Gastroesophageal sphincter (tissue), 4 donors: Measurements from ENCODE around the gene C13orf42. TPM values are rescaled to one million over a fixed set of nuclear protein-coding genes. Genes with fewer than 3 reads are reported as not detected.

Experiments
- ATAC-seq: fragments of 150-250 bp; one replicate; pipeline ENCODE4 v1.9.1; 2016; ENCODE audit warnings: mild to moderate bottlenecking, moderate library complexity
- H3K27ac ChIP-seq, 4 donors: fragments of 200-600 bp; sonication (generic) in 3 of 4; 1 replicate in 3 of 4; 2 replicates in 1 of 4; pipeline ENCODE4 v1.5.1; 2016 to 2019
- H3K27me3 ChIP-seq: fragments of 200-600 bp; sonication (generic); one replicate; pipeline ENCODE4 v1.5.1; 2019
- H3K36me3 ChIP-seq, 2 donors: fragments of 200-600 bp; sonication (generic); one replicate each; pipeline ENCODE4 v1.5.1; 2019; ENCODE audit warnings: control low read depth in 1 of 2
- H3K4me1 ChIP-seq, 3 donors: fragments of 200-600 bp; sonication (generic); 1 replicate in 2 of 3; 2 replicates in 1 of 3; pipeline ENCODE4 v1.5.1; 2016 to 2019; ENCODE audit warnings: control low read depth in 2 of 3
- H3K4me3 ChIP-seq, 2 donors: fragments of 200-600 bp; sonication (generic); one replicate each; pipeline ENCODE4 v1.5.1; 2019; ENCODE audit warnings: mild to moderate bottlenecking in 1 of 2, moderate library complexity in 1 of 2
- H3K9me3 ChIP-seq, 3 donors: fragments of 200-600 bp; sonication (generic); one replicate each; pipeline ENCODE4 v1.5.1; 2017 to 2019; ENCODE audit warnings: control low read depth in 2 of 3
- CTCF ChIP-seq, 4 experiments: fragments of 200-600 bp in 2 of 4; fragments of 450-650 bp in 2 of 4; sonication (generic) in 1 of 4; IDR thresholded peaks; one replicate each; pipeline ENCODE4 v1.5.1; 2017 to 2019; ENCODE audit warnings: antibody characterized with exemption in 4 of 4, mild to moderate bottlenecking in 2 of 4, moderate library complexity in 2 of 4
- EP300 ChIP-seq: sonication (generic); formaldehyde crosslinking; IDR thresholded peaks from one replicate; pipeline ENCODE4 v1.6.1; 2017; ENCODE audit warnings: antibody characterized with exemption, mild to moderate bottlenecking
- POLR2A ChIP-seq, 2 donors: fragments of 450-650 bp; IDR thresholded peaks; one replicate each; pipeline ENCODE4 v1.6.1; 2017; ENCODE audit warnings: antibody characterized with exemption in 2 of 2, mild to moderate bottlenecking in 2 of 2, moderate library complexity in 1 of 2
- POLR2AphosphoS5 ChIP-seq: sonication (generic); formaldehyde crosslinking; IDR thresholded peaks from one replicate; pipeline ENCODE4 v1.6.1; 2017; ENCODE audit warnings: antibody characterized with exemption
- WGBS, 2 donors: methylation state at CpG; one replicate each; pipeline ENCODE4 v1.1.5; 2018; ENCODE audit warnings: low coverage in 1 of 2; 5-methylcytosine and 5-hydroxymethylcytosine counted together
- total RNA-seq, 4 donors: library from RNA; depleted of rRNA; stranded (reverse); fragments of >200 nt; gene quantifications; one replicate each; pipeline ENCODE4 v1.1.0, GENCODE V29; 2016

C13orf42 gene
- total RNA-seq, 4 donors from 2014 or later: 0.46 TPM; not detected in 3

GRCh38 chr13:51035978-51036377 lies 75.1 kb downstream of the C13orf42 start:
- H3K9me3 ChIP-seq: no peaks in the 10 kb centered on the region
- H3K27ac ChIP-seq: no peak overlapping the region
- no peak for ATAC-seq
- H3K36me3 ChIP-seq: no peaks in the 10 kb centered on the region
- WGBS, 2 donors: no CpG with 5 or more reads among the region's 2 CpGs
- no peaks in the 10 kb centered on the region for H3K27me3 ChIP-seq
- TF ChIP-seq EP300 (no peak), POLR2AphosphoS5 (no peak), CTCF (IDR thresholded peaks at IDR 0.05) (no peak), POLR2A (IDR thresholded peaks at IDR 0.05) (no peak)
- H3K4me1 ChIP-seq: no peaks in the 10 kb centered on the region
- no peak overlapping the region for H3K4me3 ChIP-seq

GRCh38 chr13:51035469-51035868 lies 75.6 kb downstream of the C13orf42 start:
- Histone ChIP-seq H3K9me3 (no peaks in the 10 kb centered on the region), H3K27ac (no peak overlapping the region), H3K4me3 (no peak overlapping the region), H3K27me3 (no peaks in the 10 kb centered on the region), H3K4me1 (no peaks in the 10 kb centered on the region), H3K36me3 (no peaks in the 10 kb centered on the region)
- no peak for ATAC-seq
- WGBS, 2 donors: 83 to 96% methylated on average over 3 to 4 of the region's 4 CpGs
- TF ChIP-seq POLR2AphosphoS5: no peak
- TF ChIP-seq CTCF (IDR thresholded peaks at IDR 0.05): no peak
- no peak for TF ChIP-seq EP300
- no peak for TF ChIP-seq POLR2A (IDR thresholded peaks at IDR 0.05)

- Histone ChIP-seq H3K27me3 (no peaks in the 10 kb centered on the region), H3K4me1 (no peaks in the 10 kb centered on the region), H3K27ac (no peak overlapping the region), H3K36me3 (no peaks in the 10 kb centered on the region), H3K4me3 (no peak overlapping the region), H3K9me3 (no peaks in the 10 kb centered on the region)
- no peak for TF ChIP-seq POLR2A (IDR thresholded peaks at IDR 0.05)
- no peak for ATAC-seq
- WGBS, 2 donors: 80 to 100% methylated on average over 1 to 3 of the region's 3 CpGs
Measured at GRCh38 chr13:51034906-51035305, 76.2 kb downstream of the C13orf42 start.

GRCh38 chr13:51033421-51034185 lies 77.5 kb downstream of the C13orf42 start:
- H3K4me3 ChIP-seq: no peak overlapping the region
- 19 to 57% methylated on average over 2 of the region's 5 CpGs for WGBS, 2 donors
- H3K27ac ChIP-seq: no peak overlapping the region
- H3K36me3 ChIP-seq: no peaks in the 10 kb centered on the region
- H3K27me3 ChIP-seq: no peaks in the 10 kb centered on the region
- no peak for TF ChIP-seq POLR2A (IDR thresholded peaks at IDR 0.05)
- no peak for TF ChIP-seq CTCF (IDR thresholded peaks at IDR 0.05)
- TF ChIP-seq POLR2AphosphoS5: no peak
- no peak for TF ChIP-seq EP300
- H3K9me3 ChIP-seq: no peaks in the 10 kb centered on the region
- H3K4me1 ChIP-seq: no peaks in the 10 kb centered on the region
- ATAC-seq: no peak

- Histone ChIP-seq H3K4me1 (no peaks in the 10 kb centered on the region), H3K36me3 (no peaks in the 10 kb centered on the region), H3K9me3 (no peaks in the 10 kb centered on the region), H3K27ac (no peak overlapping the region), H3K27me3 (no peaks in the 10 kb centered on the region), H3K4me3 (no peak overlapping the region)
- TF ChIP-seq CTCF (IDR thresholded peaks at IDR 0.05) (no peak), POLR2AphosphoS5 (no peak), POLR2A (IDR thresholded peaks at IDR 0.05) (no peak), EP300 (no peak)
- 76 to 85% methylated on average over 3 of the region's 3 CpGs for WGBS, 2 donors
- ATAC-seq: no peak
Measured at GRCh38 chr13:51032831-51033230, 78.2 kb downstream of the C13orf42 start.

Other genes with a start within 250 kb of the C13orf42 start
- gene RNASEH2B, start 201.5 kb downstream of the C13orf42 start, total RNA-seq: 10 to 100 TPM; 31.6 to 76.5 (median 51.6) TPM
- gene FAM124A, start 111.1 kb upstream of the C13orf42 start, total RNA-seq: 10 to 100 TPM; 13.7 to 23.2 (median 15.2) TPM
- under 1 TPM in 1 of 4 donors, not detected in 3; 0.78 TPM for gene SERPINE3, start 228.4 kb upstream of the C13orf42 start, total RNA-seq